Endothelial cell (in vitro differentiated cells): ENCODE measurements around the gene LAPTM5. TPM values are rescaled to one million over a fixed set of nuclear protein-coding genes. Genes with fewer than 3 reads are reported as not detected.

ENCODE experiments used
- DNase-seq: peaks from one replicate; pipeline ENCODE4 v3.0.0; 2021; ENCODE audit warnings: low spot score
- H3K27ac Mint-ChIP-seq: one replicate; pipeline ENCODE4 v1.8.0; 2021; ENCODE audit warnings: mixed read lengths, inconsistent platforms; ENCODE audit not compliant: unreplicated experiment
- H3K27me3 Mint-ChIP-seq: one replicate; pipeline ENCODE4 v1.8.0; 2021; ENCODE audit warnings: mild to moderate bottlenecking, moderate library complexity, mixed read lengths, inconsistent platforms; ENCODE audit not compliant: unreplicated experiment
- H3K36me3 Mint-ChIP-seq: one replicate; pipeline ENCODE4 v1.8.0; 2021; ENCODE audit warnings: mild to moderate bottlenecking, low read depth, mixed read lengths, inconsistent platforms; ENCODE audit not compliant: unreplicated experiment
- H3K4me1 Mint-ChIP-seq: one replicate; pipeline ENCODE4 v1.8.0; 2021; ENCODE audit warnings: mild to moderate bottlenecking, mixed read lengths, inconsistent platforms; ENCODE audit not compliant: unreplicated experiment
- H3K4me3 Mint-ChIP-seq: one replicate; pipeline ENCODE4 v1.8.0; 2021; ENCODE audit warnings: mild to moderate bottlenecking, mixed read lengths, inconsistent platforms; ENCODE audit not compliant: unreplicated experiment
- H3K9me3 Mint-ChIP-seq: one replicate; pipeline ENCODE4 v1.8.0; 2021; ENCODE audit warnings: mixed read lengths, inconsistent platforms; ENCODE audit not compliant: unreplicated experiment
- CTCF ChIP-seq: fragments of 200-600 bp; sonication (generic); IDR thresholded peaks from one replicate; pipeline ENCODE4 v1.5.0; 2021; ENCODE audit warnings: antibody characterized with exemption; ENCODE audit not compliant: unreplicated experiment
- total RNA-seq: library from RNA; stranded (reverse); fragmentation: NEBNext Ultra II Directional; extraction: Animal tissue kit (Norgen Biotek cat#: 25700); gene quantifications from one replicate; pipeline ENCODE4 v1.2.1, GENCODE V29; 2021; ENCODE audit not compliant: unreplicated experiment

LAPTM5 gene
- total RNA-seq, 1 donor from 2014 or later: 80.5 TPM

DNA sequence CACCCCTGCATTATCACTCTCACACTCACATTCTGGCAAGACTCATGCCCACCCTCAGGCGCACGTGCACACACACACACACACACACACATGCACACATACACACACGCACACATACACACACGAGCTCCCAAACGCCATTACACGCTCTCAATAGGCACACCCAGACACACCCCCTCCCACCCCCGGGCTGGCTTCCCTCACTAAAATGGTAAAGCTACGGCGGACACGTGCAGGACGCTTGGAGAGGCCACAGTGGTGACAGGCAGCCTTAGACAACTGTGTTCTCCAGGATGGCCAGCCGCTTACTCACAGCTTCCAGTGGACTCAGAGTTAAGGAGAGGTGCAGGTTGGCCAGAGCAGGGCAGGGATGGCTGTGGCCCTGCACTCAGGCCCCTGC lies 44.3 kb downstream of the LAPTM5 start:
- Mint-ChIP-seq H3K4me1 (no peaks in the 10 kb centered on the region), H3K27ac (no peak overlapping the region), H3K27me3 (peaks cover 10% of the 10 kb centered on the region), H3K36me3 (peaks cover 4% of the 10 kb centered on the region), H3K9me3 (no peaks in the 10 kb centered on the region), H3K4me3 (no peak overlapping the region)
- DNase-seq: no peak
- no peak for TF ChIP-seq CTCF

- peaks cover 8% of the 10 kb centered on the region for H3K27me3 Mint-ChIP-seq
- H3K27ac Mint-ChIP-seq: no peak overlapping the region
- H3K4me3 Mint-ChIP-seq: no peak overlapping the region
- no peak for DNase-seq
- H3K4me1 Mint-ChIP-seq: no peaks in the 10 kb centered on the region
- no peaks in the 10 kb centered on the region for H3K9me3 Mint-ChIP-seq
- peaks cover 4% of the 10 kb centered on the region for H3K36me3 Mint-ChIP-seq
- TF ChIP-seq CTCF: no peak
Measured at GRCh38 chr1:30712583-30712982, 45.0 kb downstream of the LAPTM5 start.

- peaks cover 3% of the 10 kb centered on the region for H3K27me3 Mint-ChIP-seq
- peaks cover 5% of the 10 kb centered on the region for H3K4me1 Mint-ChIP-seq
- no peaks in the 10 kb centered on the region for H3K9me3 Mint-ChIP-seq
- H3K27ac Mint-ChIP-seq: no peak overlapping the region
- DNase-seq: no peak
- no peak for TF ChIP-seq CTCF
- no peak overlapping the region for H3K4me3 Mint-ChIP-seq
- peaks cover under 1% of the 10 kb centered on the region for H3K36me3 Mint-ChIP-seq
Measured at GRCh38 chr1:30710407-30710806, 47.2 kb downstream of the LAPTM5 start.

DNA sequence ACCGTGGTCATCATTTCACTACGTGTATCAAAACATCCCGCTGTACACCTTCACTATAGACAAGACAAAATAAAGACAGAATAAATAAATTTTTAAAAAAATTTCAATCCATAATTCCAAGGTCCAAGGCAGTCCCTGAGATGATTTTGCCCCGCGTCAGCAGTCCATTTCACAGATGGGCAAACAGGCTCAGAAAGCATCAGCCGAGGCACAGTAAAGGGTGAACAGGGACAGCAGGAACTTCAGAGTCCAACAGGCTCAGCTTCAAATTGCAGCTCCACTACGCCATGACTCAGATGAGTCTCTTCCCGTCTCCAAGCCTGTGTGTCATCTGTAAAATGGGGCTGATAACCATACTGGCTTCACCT lies 49.2 kb downstream of the LAPTM5 start:
- Mint-ChIP-seq H3K36me3 (no peaks in the 10 kb centered on the region), H3K4me1 (peaks cover 5% of the 10 kb centered on the region), H3K4me3 (no peak overlapping the region), H3K9me3 (no peaks in the 10 kb centered on the region), H3K27ac (no peak overlapping the region), H3K27me3 (peaks cover 4% of the 10 kb centered on the region)
- TF ChIP-seq CTCF: no peak
- no peak for DNase-seq

- Mint-ChIP-seq H3K4me3 (no peak overlapping the region), H3K27me3 (peaks cover 4% of the 10 kb centered on the region), H3K9me3 (no peaks in the 10 kb centered on the region), H3K4me1 (peaks cover 5% of the 10 kb centered on the region), H3K36me3 (no peaks in the 10 kb centered on the region), H3K27ac (no peak overlapping the region)
- TF ChIP-seq CTCF: peak; percentile 51
- peak; percentile 81 for DNase-seq
Measured at GRCh38 chr1:30707412-30708360, 49.9 kb downstream of the LAPTM5 start.
